ENCODE measurements around the gene PLD5.

- TF ChIP-seq POLR2A (IDR thresholded peaks at IDR 0.05) (no peak), CTCF (IDR thresholded peaks at IDR 0.05) (no peak)
Measured at GRCh38 chr1:242391896-242392295, 132.6 kb downstream of the PLD5 start.
